ENCODE results near the gene FOXP1. TPM values are rescaled to one million over a fixed set of nuclear protein-coding genes. Genes with fewer than 3 reads are reported as not detected.

FOXP1 gene
- total and polyA plus RNA-seq, 2 of the 13 experiments (the other 11 are each of a cell fraction or from before 2014, with no cell fraction given): 40.4 to 59.0 TPM

GRCh38 chr3:71393745-71394144 is 189.8 kb downstream of the FOXP1 start:
- BruUV-seq (replicated peaks): no TSS peak
- intact Hi-C loops (cut with micrococcal nuclease; ENCODE audit: unreplicated experiment): loop anchor here (10.0 kb wide), 1 partner anchor 391 kb away; the partner anchor contains the start of gene PROK2
- Histone ChIP-seq H2AFZ (ENCODE audit: low read length) (no peak overlapping the region), H3K27me3 (ENCODE audit: control insufficient read depth in 1 of 2, insufficient read depth in 2 of 2, low read length in 2 of 2) (no peaks in the 10 kb centered on the region), H3K9me3 (ENCODE audit: low read length) (no peaks in the 10 kb centered on the region), H3K4me1 (ENCODE audit: insufficient read depth, low read length) (peaks cover 43% of the 10 kb centered on the region), H3K4me3 (replicated peaks in 1 of 3; ENCODE audit: insufficient read depth in 1 of 3, low read depth in 2 of 3, low read length in 3 of 3) (no peak overlapping the region), H3K79me2 (ENCODE audit: insufficient read depth, low read length) (peaks cover 14% of the 10 kb centered on the region), H3K27ac (ENCODE audit: extremely low read length, insufficient read depth, low read length) (no peak overlapping the region), H3K36me3 (replicated peaks in 1 of 2; ENCODE audit: control insufficient read depth in 1 of 2, insufficient read depth in 2 of 2, low read length in 2 of 2) (no peaks in the 10 kb centered on the region), H4K20me1 (ENCODE audit: insufficient read depth, low read length) (peaks cover 5% of the 10 kb centered on the region), H3K4me2 (ENCODE audit: low read depth, low read length) (no peak overlapping the region), H3K9ac (ENCODE audit: insufficient read depth, low read depth, low read length) (no peak overlapping the region)
- ChIA-PET POLR2A (no interaction called here), CTCF (ENCODE audit: low intra/inter-chr PET ratio, low total read pairs) (no interaction called here)
- TF ChIP-seq ZNF121 (CRISPR knock-in tag; IDR thresholded peaks at IDR 0.05) (peak; percentile 88), ZNF616 (CRISPR knock-in tag; IDR thresholded peaks at IDR 0.05; ENCODE audit: low read depth) (no peak)
- in situ Hi-C loops (cut with HindIII; ENCODE audit: extremely low pct_ligation_motif_present, low pct_unique_long_range_greater_than_20kb): no loop called here
- FAIRE-seq: no peak
- ATAC-seq: no peak
- no peak for DNase-seq (ENCODE audit: low spot score)
- 100% methylated on average over 2 of the region's 2 CpGs for WGBS (ENCODE audit: low lambda C conversion rate)

GRCh38 chr3:71393093-71393492 is 190.4 kb downstream of the FOXP1 start:
- Histone ChIP-seq H3K79me2 (ENCODE audit: insufficient read depth, low read length) (peaks cover 14% of the 10 kb centered on the region), H3K4me3 (replicated peaks in 1 of 3; ENCODE audit: insufficient read depth in 1 of 3, low read depth in 2 of 3, low read length in 3 of 3) (no peak overlapping the region), H3K9me3 (ENCODE audit: low read length) (no peaks in the 10 kb centered on the region), H3K27ac (ENCODE audit: extremely low read length, insufficient read depth, low read length) (no peak overlapping the region), H2AFZ (ENCODE audit: low read length) (no peak overlapping the region), H3K27me3 (ENCODE audit: control insufficient read depth in 1 of 2, insufficient read depth in 2 of 2, low read length in 2 of 2) (no peaks in the 10 kb centered on the region), H3K9ac (ENCODE audit: insufficient read depth, low read depth, low read length) (no peak overlapping the region), H3K4me2 (ENCODE audit: low read depth, low read length) (no peak overlapping the region), H3K36me3 (replicated peaks in 1 of 2; ENCODE audit: control insufficient read depth in 1 of 2, insufficient read depth in 2 of 2, low read length in 2 of 2) (no peaks in the 10 kb centered on the region), H3K4me1 (ENCODE audit: insufficient read depth, low read length) (peaks cover 37% of the 10 kb centered on the region), H4K20me1 (ENCODE audit: insufficient read depth, low read length) (peaks cover 5% of the 10 kb centered on the region)
- POLR2A ChIA-PET: no interaction called here
- intact Hi-C loops (cut with micrococcal nuclease; ENCODE audit: unreplicated experiment) (loop anchor here (10.0 kb wide), 1 partner anchor 392 kb away; the partner anchor contains the start of gene PROK2), in situ Hi-C loops (cut with HindIII; ENCODE audit: extremely low pct_ligation_motif_present, low pct_unique_long_range_greater_than_20kb) (no loop called here)
- 98% methylated on average over 1 of the region's 1 CpG for WGBS (ENCODE audit: low lambda C conversion rate)
- CTCF ChIA-PET (ENCODE audit: low intra/inter-chr PET ratio, low total read pairs): no interaction called here
- DNase-seq (ENCODE audit: low spot score): no peak
- no TSS peak for BruUV-seq (replicated peaks)
- ATAC-seq: no peak
- FAIRE-seq: no peak
- TF ChIP-seq ZNF597 (CRISPR knock-in tag; IDR thresholded peaks at IDR 0.05) (no peak), FUBP1 (CRISPR knock-in tag; IDR thresholded peaks at IDR 0.05; ENCODE audit: borderline replicate concordance) (no peak), KDM4B (CRISPR knock-in tag; IDR thresholded peaks at IDR 0.05) (no peak), ZC3H4 (CRISPR knock-in tag; IDR thresholded peaks at IDR 0.05; ENCODE audit: borderline replicate concordance) (no peak), AGO1 (IDR thresholded peaks at IDR 0.05; ENCODE audit: low read depth, low read length, poor library complexity, severe bottlenecking) (no peak), PRPF4 (IDR thresholded peaks at IDR 0.05; ENCODE audit: low read depth, low read length, poor library complexity, severe bottlenecking) (no peak), YEATS4 (CRISPR knock-in tag; IDR thresholded peaks at IDR 0.05; ENCODE audit: borderline replicate concordance) (no peak), MTA3 (CRISPR knock-in tag; IDR thresholded peaks at IDR 0.05) (no peak), ZNF138 (CRISPR knock-in tag; IDR thresholded peaks at IDR 0.05; ENCODE audit: low read depth) (no peak), TIGD3 (CRISPR knock-in tag; IDR thresholded peaks at IDR 0.05; ENCODE audit: borderline replicate concordance) (no peak), ZNF34 (CRISPR knock-in tag; IDR thresholded peaks at IDR 0.05; ENCODE audit: borderline replicate concordance) (no peak), MAZ (IDR thresholded peaks at IDR 0.05; ENCODE audit: borderline replicate concordance, low read depth, low read length) (no peak), MAZ (CRISPR knock-in tag; IDR thresholded peaks at IDR 0.05; ENCODE audit: low read depth) (no peak)
